ENCODE results near the gene SLC22A23.

DNA sequence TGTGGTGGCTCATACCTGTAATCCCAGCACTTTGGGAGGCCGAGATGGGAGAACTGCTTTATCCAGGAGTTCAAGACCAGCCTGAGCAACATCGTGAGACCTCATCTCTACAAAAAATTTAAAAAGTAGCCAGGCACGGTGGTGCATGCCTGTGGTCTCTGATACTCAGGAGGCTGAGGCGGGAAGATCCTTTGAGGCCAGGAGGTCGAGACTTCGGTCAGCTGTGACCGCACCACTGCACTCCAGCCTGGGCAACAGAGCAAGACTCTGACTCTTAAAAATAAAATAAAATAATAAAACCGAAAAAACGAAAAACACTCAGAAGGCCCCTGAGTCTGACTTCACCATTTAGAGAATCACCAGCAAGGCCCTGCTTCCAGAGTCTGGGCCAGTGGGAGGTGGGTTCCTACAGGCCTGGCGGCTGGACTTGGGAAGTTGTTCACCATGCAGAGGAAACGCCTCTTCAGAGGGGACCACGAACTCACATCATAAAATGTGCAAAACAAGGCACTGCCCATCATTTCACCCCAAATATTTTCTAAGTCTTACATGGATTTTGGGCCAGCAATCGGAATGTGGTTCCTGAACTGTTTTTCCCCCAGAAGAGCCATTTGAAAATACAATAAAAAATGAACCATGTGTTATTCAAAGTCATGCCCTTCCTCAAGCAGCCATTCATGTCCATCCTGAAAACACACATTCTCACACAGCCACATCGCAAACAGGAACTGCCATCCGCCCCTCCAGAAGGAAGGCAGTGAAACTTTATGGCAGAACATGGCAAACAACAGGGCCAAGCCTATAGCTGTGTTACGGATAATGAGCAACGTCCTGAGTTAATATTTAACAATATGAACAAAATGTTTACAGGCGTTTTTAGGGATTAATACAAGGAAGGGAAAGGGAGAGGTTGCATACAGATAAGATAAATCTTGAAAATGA is 57.8 kb downstream of the SLC22A23 start:
- TF ChIP-seq POLR2A (IDR thresholded peaks at IDR 0.05) (no peak), POLR2AphosphoS5 (IDR thresholded peaks at IDR 0.05) (no peak), EP300 (IDR thresholded peaks at IDR 0.05) (no peak)
- TF ChIP-seq, protein P1, sequence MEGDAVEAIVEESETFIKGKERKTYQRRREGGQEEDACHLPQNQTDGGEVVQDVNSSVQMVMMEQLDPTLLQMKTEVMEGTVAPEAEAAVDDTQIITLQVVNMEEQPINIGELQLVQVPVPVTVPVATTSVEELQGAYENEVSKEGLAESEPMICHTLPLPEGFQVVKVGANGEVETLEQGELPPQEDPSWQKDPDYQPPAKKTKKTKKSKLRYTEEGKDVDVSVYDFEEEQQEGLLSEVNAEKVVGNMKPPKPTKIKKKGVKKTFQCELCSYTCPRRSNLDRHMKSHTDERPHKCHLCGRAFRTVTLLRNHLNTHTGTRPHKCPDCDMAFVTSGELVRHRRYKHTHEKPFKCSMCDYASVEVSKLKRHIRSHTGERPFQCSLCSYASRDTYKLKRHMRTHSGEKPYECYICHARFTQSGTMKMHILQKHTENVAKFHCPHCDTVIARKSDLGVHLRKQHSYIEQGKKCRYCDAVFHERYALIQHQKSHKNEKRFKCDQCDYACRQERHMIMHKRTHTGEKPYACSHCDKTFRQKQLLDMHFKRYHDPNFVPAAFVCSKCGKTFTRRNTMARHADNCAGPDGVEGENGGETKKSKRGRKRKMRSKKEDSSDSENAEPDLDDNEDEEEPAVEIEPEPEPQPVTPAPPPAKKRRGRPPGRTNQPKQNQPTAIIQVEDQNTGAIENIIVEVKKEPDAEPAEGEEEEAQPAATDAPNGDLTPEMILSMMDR (IDR thresholded peaks at IDR 0.05), result no peak

Data from stomach (tissue), 4 donors.